Uterus (tissue), 4 donors: Measurements from ENCODE around the gene SH3BP2. TPM values are rescaled to one million over a fixed set of nuclear protein-coding genes. Genes with fewer than 3 reads are reported as not detected.

Source experiments
- DNase-seq, 2 donors: peaks; one replicate each; pipeline ENCODE4 v3.0.0-alpha.2; 2019 to 2020
- H3K27ac ChIP-seq, 2 donors: fragments of 200-600 bp; sonication (generic); 1 replicate in 1 of 2; 2 replicates in 1 of 2; pipeline ENCODE4 v1.5.1; 2016 to 2018
- H3K27me3 ChIP-seq, 2 donors: fragments of 200-600 bp; sonication (generic); one replicate each; pipeline ENCODE4 v1.5.1; 2018 to 2019; ENCODE audit warnings: control low read depth in 1 of 2
- H3K36me3 ChIP-seq, 2 donors: fragments of 200-600 bp; sonication (generic); one replicate each; pipeline ENCODE4 v1.5.1; 2019; ENCODE audit warnings: control low read depth in 1 of 2
- H3K4me1 ChIP-seq, 2 donors: fragments of 200-600 bp; sonication (generic); one replicate each; pipeline ENCODE4 v1.5.1; 2018 to 2019; ENCODE audit warnings: control low read depth in 1 of 2
- H3K4me3 ChIP-seq, 2 donors: fragments of 200-600 bp; sonication (generic); 1 replicate in 1 of 2; 2 replicates in 1 of 2; pipeline ENCODE4 v1.5.1; 2018 to 2019; ENCODE audit warnings: mild to moderate bottlenecking in 1 of 2
- H3K9me3 ChIP-seq, 2 donors: fragments of 200-600 bp; sonication (generic); one replicate each; pipeline ENCODE4 v1.5.1; 2019; ENCODE audit warnings: control low read depth in 1 of 2
- CTCF ChIP-seq, 4 experiments: fragments of 200-600 bp in 2 of 4; fragments of 450-650 bp in 2 of 4; sonication (generic) in 2 of 4; IDR thresholded peaks; one replicate each; pipeline ENCODE4 v1.5.1; 2016 to 2019; ENCODE audit warnings: antibody characterized with exemption in 4 of 4, mild to moderate bottlenecking in 2 of 4, moderate library complexity in 1 of 4
- POLR2A ChIP-seq, 2 donors: fragments of 450-650 bp; IDR thresholded peaks; one replicate each; pipeline ENCODE4 v1.6.1; 2016; ENCODE audit warnings: antibody characterized with exemption in 2 of 2, mild to moderate bottlenecking in 1 of 2, moderate library complexity in 1 of 2
- intact Hi-C: fragments of 100-400 bp; cut with DNase I; formaldehyde crosslinking; loops from one replicate; pipeline ENCODE4 v1.15.1; 2023; ENCODE audit warnings: low total_unique reads
- total RNA-seq, 4 donors: library from RNA; depleted of rRNA in 3 of 4; stranded (reverse); fragments of >200 nt in 3 of 4; gene quantifications; one replicate each; pipeline versions ENCODE4 v1.1.0 to v1.2.4, GENCODE V29; 2014 to 2023
- donor health status: DM: yes; HTN: yes; CAD: no.

The SH3BP2 gene
- total RNA-seq, 4 donors from 2014 or later = 6.4 to 50.0 (median 29.3) TPM

DNA sequence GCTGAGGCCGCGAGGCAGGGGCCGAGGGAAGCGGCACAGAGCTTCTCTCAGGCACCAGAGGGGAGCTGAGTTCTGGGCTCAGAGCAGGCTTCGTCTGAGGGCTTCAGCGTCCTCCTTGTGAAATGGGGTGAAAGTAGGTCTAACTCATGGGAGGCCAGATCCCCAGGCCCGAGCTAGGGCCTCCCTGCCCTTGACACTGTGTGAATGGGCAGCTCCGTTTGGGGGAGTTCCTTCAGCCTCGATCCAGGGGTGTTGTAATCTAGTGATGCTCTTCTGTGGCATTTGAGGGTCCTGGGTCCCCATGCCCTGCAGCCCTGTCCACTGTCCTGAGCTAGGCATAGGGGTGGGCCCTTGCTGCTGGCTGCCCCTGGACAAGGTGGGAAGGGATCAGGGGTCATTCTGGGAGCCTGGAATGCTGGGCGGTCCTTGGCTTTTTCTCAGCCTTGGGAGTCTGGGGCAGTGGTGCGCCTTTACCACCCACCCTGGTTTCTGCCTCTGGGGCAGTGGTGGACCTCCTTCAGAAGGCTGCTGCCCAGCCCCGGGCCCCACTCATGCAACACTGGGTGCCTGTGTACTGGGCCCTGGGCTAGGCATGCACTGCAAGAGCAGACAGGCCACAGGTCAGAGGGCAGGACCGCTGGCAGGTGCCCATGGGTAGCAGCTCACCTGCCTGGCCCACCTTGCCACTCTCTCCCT lies 4.1 kb downstream of the SH3BP2 start:
- Histone ChIP-seq H3K4me1 (peaks cover 0 to 16% of the 10 kb centered on the region in 2 donors), H3K27ac (peak overlapping the region in 1 of 2 donors; percentile 17), H3K27me3 (no peaks in the 10 kb centered on the region), H3K9me3 (no peaks in the 10 kb centered on the region), H3K36me3 (no peaks in the 10 kb centered on the region), H3K4me3 (no peak overlapping the region)
- no peak for TF ChIP-seq POLR2A (IDR thresholded peaks at IDR 0.05)
- TF ChIP-seq CTCF (IDR thresholded peaks at IDR 0.05) = no peak
- DNase-seq = peak in 1 of 2 donors; percentile 13
- intact Hi-C loops = no loop called here

DNA sequence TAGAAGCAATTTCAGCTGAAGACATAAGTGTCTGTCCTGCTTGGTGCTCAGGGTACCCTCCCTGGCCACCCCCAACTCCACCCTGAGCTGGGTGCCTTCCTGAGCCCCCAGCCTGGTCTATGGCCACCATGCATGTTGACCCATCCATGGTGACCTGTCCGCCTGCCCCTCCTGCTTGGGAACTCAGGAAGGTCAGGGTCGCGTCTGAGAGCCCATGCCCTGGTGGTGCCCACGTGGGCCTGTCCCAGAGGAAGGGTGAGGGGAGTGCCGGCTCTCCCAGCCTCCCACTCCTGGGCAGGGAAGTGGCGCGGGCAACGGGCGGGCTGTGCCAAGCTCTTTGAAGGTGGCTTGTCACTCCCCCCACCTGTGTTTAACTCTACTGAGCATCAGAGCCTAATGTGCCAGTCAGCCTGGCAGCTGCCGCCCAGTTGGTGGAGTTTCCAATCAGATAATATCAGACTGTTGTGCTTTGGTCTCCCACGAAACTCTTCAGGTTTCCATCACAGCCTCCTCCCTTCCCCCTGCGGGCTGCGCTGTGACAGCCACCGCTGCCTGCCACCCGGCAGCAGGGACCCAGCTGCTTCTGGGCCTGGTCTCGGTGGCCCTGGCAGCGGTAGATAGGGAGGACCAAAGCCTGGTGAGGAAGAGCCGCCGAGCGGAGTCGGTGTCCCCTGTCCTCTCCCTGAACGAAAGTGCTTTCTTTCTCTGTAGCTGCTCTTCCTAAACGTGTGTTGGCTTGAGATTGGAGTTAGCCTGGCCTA lies 4.8 kb downstream of the SH3BP2 start:
- Histone ChIP-seq H3K4me1 (peaks cover 0 to 16% of the 10 kb centered on the region in 2 donors), H3K27me3 (no peaks in the 10 kb centered on the region), H3K4me3 (no peak overlapping the region), H3K36me3 (no peaks in the 10 kb centered on the region), H3K27ac (peak overlapping the region; percentile 74 to 84), H3K9me3 (no peaks in the 10 kb centered on the region)
- no peak for TF ChIP-seq CTCF (IDR thresholded peaks at IDR 0.05)
- no peak for TF ChIP-seq POLR2A (IDR thresholded peaks at IDR 0.05)
- intact Hi-C loops = no loop called here
- DNase-seq = peak in 1 of 2 donors; percentile 13

GRCh38 chr4:2798399-2799223 lies 5.7 kb downstream of the SH3BP2 start:
- Histone ChIP-seq H3K4me3 (no peak overlapping the region), H3K4me1 (peaks cover 0 to 12% of the 10 kb centered on the region in 2 donors), H3K9me3 (no peaks in the 10 kb centered on the region), H3K36me3 (no peaks in the 10 kb centered on the region), H3K27ac (peak overlapping the region; percentile 74 to 84), H3K27me3 (no peaks in the 10 kb centered on the region)
- TF ChIP-seq CTCF (IDR thresholded peaks at IDR 0.05) (no peak), POLR2A (IDR thresholded peaks at IDR 0.05) (no peak)
- intact Hi-C loops = no loop called here
- DNase-seq = peak; percentile 29 to 63

- no peak overlapping the region for H3K4me3 ChIP-seq
Observed at GRCh38 chr4:2799224-2799911, 6.5 kb downstream of the SH3BP2 start.

More at GRCh38 chr4:2799224-2799911, 6.5 kb downstream of the SH3BP2 start:
- Histone ChIP-seq H3K9me3 (no peaks in the 10 kb centered on the region), H3K27ac (peak overlapping the region; percentile 74 to 84), H3K27me3 (no peaks in the 10 kb centered on the region), H3K36me3 (no peaks in the 10 kb centered on the region), H3K4me1 (peaks cover 0 to 8% of the 10 kb centered on the region in 2 donors)
- intact Hi-C loops = no loop called here
- peak; percentile 14 to 15 for DNase-seq
- no peak for TF ChIP-seq POLR2A (IDR thresholded peaks at IDR 0.05)
- no peak for TF ChIP-seq CTCF (IDR thresholded peaks at IDR 0.05)
